GM21737 (cell line): ENCODE data around the gene VGLL4.

Experiments
- ATAC-seq: cut with Tn5 transposase; IDR thresholded peaks from one replicate; pipeline ENCODE4 v1.9.1; 2021; ENCODE audit warnings: mild to moderate bottlenecking, moderate library complexity; ENCODE audit not compliant: unreplicated experiment

VGLL4 gene

GRCh38 chr3:11653298-11654055 is 9.8 kb upstream of the VGLL4 start:
- ATAC-seq: no peak

DNA sequence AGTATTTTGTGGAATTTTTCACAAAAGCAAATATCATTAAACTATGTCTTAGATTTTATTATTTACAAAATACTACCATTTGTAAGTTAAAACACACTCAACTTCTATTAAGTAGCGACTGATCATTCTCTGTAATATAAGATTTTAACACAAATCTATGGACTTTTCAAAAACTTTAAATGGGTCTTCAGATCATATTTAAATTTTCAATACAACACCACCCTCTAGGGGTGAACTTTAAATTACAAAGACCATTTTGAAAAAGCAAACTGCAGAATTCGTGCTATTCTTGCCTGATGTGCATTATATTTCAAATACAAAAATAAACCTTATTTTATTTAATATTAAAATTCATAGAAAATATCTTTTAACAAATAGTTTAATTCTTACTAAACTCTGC is 8.2 kb upstream of the VGLL4 start:
- no peak for ATAC-seq

GRCh38 chr3:11651477-11651876 is 7.8 kb upstream of the VGLL4 start:
- ATAC-seq: no peak

GRCh38 chr3:11650391-11650790 is 6.7 kb upstream of the VGLL4 start:
- no peak for ATAC-seq

DNA sequence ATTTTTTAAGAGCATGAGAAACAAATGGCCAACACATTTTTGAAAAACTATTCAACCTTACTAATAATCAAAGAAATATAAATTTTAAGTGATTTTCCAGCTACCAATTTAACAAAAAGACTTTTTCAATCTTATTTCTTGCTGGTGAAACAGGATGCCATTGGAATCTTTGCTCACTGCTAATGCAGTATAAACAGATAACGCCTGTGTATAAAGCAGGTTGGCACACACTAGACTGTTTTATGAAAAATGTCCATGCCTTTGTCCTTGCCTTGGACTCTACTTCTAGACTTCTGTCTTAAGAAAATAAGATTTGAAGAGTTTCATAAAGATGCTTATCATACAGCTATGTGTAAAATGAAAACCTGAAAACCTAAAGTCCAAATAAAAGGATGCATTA is 5.0 kb upstream of the VGLL4 start:
- ATAC-seq: no peak

DNA sequence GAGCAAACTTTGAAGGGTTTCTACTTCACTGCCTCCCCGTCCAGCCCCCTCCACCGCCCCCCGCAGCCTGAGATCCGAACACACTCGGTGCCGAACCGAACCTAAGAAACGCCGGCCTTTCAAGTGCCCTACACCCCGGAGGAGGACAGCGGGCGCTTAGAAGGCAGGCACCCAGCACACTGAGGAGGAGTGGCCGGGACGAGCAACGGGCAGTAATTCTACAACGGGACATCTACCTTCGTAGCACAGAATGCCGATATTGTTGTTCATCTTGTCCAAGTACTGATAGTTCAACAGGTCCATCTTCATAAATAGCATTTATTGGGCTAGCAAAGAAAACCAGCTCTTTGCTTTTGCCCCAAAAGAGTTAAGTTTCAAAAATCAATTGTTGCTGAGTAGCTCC is 513 bp downstream of the VGLL4 start:
- ATAC-seq: peak; percentile 12

DNA sequence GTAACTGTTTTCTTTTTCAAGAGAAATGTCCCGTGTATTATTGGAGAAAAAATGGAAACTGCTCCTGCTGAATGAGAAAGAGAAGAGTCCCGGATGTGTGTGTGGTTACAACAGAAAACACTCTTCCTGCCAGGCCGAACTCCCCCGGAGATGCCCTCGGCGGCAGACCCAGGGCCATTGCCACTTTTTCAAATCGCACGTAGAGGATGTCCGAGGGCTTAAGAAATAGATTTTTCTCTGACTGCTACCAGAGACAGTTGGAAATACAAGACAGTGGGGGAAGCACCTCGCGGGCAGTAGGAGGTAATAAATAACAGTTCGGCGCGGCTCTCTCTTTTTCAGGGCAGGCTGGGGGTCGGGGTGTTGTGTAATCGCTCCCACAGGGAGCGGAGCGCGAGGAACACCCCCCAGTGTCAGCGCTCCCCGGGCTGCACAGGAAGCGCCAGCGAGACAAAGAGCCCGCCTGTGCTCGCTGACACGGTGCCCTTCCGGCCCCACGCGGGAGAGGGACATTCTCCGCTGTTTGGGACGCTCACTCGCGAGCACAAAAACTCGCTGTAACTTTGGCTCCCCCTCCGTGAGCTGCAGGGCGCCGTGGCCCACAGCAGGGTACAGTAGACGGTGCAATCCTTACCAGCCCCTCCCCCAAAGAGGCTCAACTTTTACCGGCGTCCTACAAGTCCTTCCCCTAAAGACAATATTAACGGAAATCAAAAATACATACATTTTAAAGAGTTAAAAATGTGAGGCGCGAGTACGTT is 1.1 kb downstream of the VGLL4 start:
- ATAC-seq: peak; percentile 61

- no peak for ATAC-seq
Measured at GRCh38 chr3:11641683-11642430, 1.9 kb downstream of the VGLL4 start.

DNA sequence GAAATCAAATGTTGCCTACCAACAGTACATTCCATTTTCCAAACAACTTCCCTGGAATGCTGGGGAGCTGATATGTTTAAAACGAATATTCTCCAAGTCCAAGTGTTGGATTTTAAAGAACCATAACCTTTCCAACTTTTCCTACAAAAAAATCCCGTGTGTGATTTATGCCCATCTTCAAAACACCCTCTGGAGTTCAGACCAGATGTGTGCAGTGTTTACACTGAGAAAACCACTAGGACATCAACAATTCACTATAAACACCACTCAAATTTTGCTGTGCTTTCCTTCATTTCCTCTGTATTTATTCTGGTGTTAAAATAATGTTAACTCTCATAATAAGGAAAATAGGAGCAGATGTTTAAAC is 2.4 kb downstream of the VGLL4 start:
- no peak for ATAC-seq

GRCh38 chr3:11640009-11640673 is 3.6 kb downstream of the VGLL4 start:
- no peak for ATAC-seq

GRCh38 chr3:11638495-11639358 is 5.0 kb downstream of the VGLL4 start:
- ATAC-seq: no peak

- ATAC-seq: no peak
Measured at GRCh38 chr3:11637901-11638458, 5.7 kb downstream of the VGLL4 start.

GRCh38 chr3:11636394-11636770 is 7.3 kb downstream of the VGLL4 start:
- no peak for ATAC-seq

- ATAC-seq: no peak
Measured at GRCh38 chr3:11635680-11636393, 7.9 kb downstream of the VGLL4 start.

DNA sequence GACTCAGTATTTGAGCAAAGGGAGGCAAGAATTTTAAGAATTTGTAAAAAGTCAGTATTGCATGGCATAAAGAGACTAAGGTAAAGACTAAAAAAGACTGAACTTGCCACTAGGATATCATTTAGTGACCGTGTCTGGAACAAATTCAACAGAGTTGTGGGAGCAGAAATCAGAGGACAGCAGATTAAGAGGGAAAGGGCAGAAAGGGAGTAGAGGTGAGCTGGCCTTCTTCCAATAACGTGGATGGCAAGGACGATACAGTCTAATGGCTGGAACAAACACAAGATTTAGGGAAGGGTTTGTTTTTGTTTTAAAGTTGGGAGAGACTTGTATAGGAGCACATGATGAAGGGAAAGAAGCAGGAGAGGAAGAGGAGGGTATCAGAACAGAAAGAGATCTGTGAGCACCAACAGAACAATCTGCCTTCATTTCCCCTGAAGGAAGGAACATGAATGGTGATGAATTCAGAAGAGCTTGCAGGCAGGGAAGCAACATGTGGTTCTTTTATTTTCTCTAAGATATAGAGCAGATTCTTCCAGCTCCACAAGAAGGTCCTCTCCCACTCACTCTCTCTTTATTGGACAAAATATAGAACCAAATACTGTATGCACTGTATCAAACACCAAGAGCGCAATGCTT is 8.6 kb downstream of the VGLL4 start:
- no peak for ATAC-seq

- ATAC-seq: no peak
Measured at GRCh38 chr3:11634081-11634635, 9.6 kb downstream of the VGLL4 start.

DNA sequence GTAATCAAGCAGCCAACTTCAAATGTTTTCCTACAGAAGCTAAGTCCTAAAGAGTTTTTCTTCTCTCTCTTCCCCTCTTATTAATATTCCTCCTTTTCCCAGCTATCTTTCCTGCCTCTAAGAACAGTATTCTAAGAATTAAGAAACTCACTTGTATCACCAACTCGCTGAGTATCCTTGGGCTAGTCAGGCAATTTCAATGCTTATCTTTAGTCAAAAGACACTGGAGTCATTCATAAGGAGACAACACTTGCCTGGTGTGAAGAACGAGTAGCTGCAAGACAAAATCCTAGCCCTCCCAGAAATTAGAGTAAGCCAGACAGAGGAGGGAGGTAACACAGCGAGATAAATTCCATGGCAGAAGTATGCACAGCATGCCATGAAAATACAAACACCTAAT is 10.7 kb downstream of the VGLL4 start:
- ATAC-seq: no peak

DNA sequence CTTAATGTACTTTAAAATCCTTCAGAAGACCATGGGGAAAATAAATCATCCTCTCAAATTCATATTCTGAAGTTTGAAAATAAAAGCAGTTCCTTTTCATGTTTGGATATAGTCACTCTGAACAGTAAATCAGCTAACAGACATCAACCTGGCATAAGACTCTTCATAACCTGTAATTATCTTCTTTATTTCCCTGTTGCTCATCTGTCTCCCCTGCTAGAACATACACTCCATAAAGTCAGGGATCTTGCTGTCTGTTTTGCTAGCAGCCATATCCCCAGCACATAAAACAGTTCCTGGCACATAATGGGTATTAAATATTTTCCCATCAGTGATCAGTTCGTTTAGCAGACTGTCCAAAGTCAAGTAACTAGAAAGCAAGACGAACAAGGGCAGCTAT is 11.2 kb downstream of the VGLL4 start:
- no peak for ATAC-seq

- no peak for ATAC-seq
Measured at GRCh38 chr3:11631820-11632219, 11.9 kb downstream of the VGLL4 start.
